Retina (tissue), 1 donor: ENCODE measurements around the gene HS3ST6.
A peak's percentile ranks its signal among the peaks of the same experiment; 100 is the strongest.
"Not testable (repeated sequence)": the region's sequence is repeated elsewhere in the genome, so short reads cannot be mapped to it uniquely, and the experiment has no call there.

Experiments
- DNase-seq: peaks from one replicate; pipeline ENCODE4 v3.0.0-alpha.2; 2016

Gene HS3ST6

DNA sequence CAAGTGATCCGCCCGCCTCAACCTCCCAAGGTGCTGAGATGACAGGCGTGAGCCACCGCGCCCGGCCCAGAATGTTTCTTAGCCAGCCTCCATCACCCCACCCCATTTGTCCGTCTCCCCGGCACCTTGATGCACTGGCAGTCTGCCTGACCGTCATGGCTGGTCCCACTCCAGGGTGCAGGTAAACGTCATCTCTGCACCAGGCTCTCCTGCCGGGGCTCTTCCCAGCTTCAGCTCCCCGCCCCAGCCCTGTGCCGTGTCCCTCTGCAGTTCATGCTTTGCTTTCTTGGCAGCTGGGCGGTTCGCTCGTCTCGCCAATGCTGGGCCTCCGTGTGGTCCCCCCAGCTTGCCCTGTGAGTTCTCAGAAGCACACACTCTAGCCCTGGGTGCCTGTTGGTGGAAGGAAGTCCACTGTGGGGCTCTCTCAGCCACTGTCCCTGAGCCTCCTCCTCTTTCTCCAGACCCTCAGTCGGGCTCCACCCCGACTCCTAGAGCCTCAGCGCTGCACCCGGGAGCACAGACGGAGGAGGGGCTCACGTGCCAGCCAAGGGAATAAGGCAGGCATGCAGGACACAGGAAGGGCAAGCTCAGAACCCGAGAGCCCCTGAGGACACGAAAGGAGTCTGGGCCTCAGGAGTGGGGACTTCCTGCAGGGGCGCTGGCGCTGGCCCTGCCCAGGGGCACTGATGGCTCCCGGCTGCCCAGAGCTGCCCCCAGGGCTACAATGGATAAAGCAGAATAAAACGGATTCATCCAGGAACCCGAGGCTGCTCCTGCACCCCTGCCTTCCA, 12.0 kb downstream of the HS3ST6 start:
- peak; percentile 56 for DNase-seq

DNA sequence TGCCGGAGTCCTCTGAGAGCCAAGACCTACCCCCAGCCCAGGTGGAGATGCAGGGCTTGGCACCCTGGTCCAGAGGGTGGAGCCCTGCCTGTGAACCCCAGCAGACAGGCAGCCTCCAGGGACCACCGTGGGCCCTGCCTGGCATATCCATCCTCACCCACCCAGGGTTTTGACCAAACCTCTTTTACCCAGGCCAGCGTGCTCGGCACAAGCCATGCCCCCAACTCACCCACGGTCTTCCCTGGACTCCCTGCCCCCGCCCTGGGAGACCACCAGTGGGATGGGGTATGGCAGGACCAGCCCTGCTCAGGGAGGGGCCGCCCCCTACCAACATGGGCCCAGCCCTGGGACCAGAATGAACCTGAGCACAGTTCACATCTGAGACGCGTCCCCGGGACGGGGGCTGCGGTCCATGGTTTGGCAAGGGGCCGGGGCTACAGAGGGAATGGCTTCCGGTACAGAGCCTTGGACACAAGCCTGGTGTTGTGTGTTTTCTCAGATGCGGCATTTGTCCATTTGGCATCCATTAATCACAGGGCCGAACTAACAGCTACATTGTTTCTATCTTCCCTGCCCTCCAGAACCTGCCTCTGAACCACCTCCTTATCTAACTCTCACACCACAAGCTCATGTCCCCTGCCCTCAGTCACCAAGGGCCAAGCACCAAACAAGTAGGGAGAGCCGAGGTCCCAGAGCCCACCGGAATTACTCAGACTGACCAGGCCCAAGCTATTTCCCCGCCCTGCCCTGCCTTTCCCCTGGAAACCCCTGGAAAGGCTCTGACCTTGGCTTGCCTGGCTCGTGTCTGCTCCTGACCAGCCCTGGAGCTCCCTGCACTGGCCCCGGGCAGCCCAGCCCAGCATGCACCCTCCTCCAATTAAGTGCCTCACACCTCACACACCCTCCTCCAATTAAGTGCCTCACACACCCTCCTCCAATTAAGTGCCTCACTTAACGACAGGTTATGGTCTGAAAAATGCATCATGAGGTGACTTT, 14.1 kb downstream of the HS3ST6 start:
- no peak for DNase-seq

DNA sequence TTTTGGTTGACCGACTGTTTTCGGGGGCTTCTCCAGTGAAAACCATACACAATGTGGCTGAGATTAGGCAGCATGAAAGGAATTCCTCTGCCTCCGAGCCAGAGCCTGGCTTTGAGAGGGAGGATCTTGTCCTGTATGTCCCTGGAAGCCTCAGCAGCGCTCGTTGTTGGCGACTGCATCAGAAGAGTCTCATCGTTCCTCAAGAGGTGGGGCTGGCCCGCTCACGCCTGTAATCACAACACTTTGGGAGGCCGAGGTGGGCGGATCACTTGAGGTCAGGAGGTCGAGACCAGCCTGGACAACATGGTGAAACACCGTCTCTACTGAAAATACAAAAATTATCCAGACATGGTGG, 15.0 kb downstream of the HS3ST6 start:
- no peak for DNase-seq

DNA sequence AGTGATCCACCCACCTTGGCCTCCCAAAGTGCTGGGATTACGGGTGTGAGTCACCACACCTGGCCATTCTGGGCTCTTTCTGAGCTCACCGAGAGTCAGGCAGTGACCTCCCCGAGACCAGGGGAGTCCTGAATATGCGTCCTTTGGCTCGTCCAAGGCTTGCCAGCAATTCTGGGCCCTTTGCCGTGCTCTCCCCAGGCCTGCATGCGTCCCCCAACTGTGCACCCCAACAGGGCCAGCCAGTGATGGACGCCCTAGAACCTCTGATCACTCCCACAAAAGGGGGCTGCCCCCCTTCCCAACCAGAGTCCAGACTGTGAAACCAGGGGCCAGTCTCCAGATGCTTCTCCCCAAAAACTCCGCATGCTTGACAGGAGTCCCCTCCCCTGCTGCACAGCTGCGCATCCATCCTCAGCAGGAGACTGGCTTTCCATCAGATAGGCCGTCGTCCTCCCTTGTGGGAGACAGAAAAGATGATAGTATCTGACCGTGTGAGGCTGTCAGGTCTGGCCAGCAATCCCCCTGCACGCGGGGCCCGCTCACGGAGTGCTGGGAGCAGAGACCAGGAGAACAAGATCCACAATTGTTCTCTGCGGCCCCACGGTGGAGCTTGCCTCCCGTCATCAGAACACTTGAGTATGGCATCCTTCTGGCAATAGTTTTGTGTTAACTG, 15.5 kb downstream of the HS3ST6 start:
- no peak for DNase-seq

DNA sequence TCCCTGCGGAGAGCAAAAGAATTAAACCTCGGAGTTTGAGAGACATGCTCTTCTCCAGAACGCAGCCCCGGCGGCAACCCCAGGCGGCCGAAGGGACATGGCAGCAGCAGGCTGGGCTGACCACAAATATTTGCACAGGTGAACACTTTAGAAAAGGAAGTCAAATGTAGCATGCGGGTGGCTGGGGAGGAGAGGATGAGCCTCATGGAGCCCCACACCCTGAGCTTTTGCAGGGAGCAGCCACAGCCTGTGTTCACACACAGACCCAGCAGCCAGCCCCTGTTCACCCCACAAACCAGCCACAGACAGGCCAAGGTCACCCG, 17.8 kb downstream of the HS3ST6 start:
- no peak for DNase-seq

DNA sequence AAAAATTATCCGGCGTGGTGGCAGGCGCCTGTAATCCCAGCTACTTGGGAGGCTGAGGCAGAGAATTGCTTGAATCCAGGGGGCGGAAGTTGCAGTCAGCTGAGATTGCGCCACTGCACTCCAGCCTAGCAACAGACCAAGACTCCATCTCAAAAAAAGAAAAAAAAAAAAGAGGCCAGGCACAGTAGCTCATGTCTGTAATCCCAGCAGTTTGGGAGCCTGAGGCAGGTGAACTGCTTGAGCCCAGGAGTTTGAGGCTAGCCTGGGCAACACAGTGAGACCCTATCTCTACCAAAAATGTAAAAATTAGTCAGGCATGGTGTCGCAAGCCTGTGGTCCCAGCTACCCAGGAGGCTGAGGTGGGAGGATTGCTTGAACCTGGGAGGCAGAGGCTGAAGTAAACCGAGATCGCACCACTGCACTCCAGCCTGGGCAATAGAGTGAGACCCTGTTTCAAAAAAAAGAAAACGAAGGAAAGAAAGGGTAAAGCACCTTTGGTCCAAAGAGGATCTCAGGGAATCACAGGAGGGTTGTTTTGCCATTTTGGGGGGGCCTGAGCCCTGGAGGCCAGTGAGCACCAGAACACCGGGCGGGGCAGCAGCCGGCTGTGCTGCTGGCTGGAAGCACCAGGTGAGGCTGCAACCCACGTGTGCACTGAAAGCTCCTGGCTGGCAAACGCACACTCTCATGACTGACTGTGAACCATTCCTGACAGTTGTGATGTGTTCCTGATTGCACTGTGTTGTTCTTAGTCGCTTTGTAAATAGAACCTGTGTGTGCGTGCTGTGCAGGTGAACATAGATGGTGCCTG, 18.4 kb downstream of the HS3ST6 start:
- no peak for DNase-seq

DNA sequence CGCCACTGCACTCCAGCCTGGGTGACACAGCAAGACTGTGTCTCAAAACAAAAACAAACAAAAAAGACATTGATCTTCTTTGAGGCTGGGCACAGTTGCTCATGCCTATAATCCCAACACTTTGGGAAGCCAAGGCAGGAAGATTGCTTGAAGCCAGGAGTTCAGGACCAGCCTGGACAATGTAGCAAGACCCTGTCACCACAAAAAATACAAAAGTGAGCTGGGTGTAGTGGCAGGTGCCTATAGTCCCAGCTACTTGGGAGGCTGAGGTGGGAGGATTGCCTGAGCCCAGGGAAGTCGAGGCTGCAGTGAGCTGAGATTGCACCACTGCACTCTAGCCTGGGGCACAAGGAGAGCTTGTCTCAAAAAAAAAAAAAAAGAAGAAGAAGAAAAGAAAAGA, 20.5 kb downstream of the HS3ST6 start:
- DNase-seq, result not testable (repeated sequence)

DNA sequence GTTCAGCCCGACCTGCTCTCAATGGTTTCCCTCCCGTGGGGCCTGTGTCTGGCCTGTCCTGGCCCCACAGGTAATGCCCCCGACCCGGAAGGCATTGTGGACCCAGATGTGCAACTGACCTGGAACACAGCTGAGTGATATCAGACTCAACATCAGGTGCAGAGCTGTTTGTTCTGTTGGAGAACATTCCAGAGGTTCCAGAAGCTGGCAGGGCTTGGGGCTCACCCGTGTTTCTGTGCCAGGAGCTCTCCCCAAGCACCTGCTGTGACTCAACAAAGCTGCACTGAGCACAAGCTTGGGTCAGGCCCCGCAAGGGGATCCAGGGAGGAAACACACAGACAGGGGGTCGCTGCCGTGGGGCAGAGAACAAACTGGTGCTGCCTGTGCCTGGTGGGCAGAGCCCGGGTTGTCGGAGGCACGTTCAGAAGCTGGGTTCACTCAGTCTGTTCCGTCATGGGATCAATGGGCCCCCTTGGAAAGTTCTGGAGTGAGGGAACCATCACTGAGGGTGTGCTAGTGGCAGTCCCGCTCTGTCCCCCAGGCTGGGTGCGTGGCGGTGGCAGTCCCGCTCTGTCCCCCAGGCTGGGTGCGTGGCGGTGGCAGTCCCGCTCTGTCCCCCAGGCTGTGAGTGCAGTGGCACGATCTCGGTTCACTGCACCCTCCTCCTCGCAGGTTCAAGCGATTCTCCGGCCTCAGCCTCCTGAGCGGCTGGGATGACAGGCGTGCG, 22.1 kb downstream of the HS3ST6 start:
- DNase-seq, result no peak

DNA sequence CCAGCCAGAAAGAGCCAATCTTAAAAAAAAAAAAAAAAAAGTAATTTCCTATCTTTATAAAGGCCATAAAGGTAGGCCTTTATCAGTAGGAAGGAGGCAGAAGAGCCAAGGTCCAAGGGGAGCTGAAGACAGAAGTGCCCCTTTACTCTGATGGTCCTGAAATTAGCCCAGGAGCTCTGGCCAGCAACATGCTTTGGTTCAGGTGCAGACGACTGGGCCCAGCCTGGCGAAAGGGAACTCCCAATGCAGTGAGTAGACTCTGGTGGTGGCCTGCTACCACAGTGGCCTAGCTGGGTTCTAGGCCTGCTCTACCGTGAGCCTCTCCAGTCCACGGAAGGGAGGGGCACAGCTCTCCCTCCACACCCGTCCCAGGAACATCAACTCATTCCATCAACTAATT, 23.1 kb downstream of the HS3ST6 start:
- DNase-seq, result no peak

DNA sequence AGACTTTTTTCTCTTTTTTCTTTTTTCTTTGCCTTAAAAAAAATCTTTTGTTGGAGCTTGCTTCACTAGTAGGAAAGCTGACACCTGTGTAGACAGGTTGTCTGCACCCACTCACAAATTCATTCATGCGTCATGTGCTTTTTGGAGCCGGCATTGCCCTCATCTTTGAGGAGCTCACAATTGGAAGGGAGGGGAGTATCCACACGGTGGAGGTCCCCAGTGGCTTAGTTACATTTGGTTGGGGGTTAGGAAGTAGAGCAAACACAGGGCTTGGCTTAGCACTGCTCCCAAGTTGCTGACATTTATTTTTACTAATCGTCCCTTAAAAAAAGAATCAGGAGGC, 27.5 kb downstream of the HS3ST6 start:
- DNase-seq, result no peak

DNA sequence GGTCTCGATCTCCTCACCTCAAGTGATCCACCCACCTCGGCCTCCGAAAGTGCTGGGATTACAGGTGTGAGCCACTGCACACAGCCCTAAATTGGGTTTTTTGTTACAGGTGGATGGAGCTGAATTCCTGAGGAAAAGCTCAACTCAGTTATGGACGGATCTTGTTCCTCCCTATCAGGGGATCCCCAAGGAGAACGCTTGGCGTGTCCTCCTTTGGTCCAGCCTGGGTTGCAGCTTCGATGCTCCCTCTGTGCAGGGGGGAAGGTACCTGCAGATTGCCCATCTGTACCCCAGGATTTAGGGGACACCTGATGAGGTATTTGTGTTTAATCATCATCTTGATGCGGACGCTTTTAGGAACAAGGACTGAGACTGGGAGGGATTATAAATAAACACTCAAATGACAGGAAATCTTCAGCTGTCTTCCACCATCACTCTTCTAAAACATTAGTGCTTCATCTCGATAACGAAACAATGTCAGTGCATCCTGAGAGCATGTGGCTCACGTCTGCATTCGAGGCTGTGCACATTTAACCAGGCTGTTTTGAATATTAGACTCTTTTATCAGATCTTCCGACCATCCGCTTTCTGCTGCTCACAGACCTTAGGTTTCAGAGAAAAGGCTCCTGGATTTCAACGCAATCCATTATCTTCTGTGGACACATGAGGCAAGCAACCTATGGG, 28.0 kb downstream of the HS3ST6 start:
- DNase-seq, result no peak

DNA sequence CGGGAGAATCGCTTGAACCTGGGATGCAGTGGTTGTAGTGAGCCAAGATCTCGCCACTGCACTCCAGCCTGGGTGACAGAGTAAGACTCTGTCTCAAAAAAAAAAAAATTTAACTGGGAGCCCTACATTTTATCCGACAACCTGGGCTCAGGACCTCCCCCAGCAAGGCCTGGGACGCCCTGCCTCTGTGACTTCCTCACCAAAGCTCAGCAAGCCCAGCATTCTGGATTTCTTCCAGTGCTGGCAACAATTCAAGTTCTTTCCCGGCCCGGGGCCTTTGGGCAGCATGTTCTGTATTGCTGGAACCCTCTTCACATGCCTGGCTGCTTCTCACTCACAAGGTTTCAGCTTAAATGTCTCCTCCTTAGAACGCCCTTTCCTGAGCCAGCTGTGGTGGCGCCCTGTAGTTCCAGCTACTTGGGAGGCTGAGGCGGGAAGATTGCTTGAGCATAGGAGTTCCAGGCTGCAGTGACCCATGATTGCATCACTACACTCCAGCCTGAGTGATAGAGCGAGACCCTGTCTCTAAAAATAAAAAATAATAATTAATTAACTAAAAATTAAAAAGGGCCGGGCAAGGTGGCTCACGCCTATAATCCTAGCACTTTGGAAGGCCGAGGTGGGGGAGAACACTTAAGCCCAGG, 30.4 kb downstream of the HS3ST6 start:
- DNase-seq, result no peak

DNA sequence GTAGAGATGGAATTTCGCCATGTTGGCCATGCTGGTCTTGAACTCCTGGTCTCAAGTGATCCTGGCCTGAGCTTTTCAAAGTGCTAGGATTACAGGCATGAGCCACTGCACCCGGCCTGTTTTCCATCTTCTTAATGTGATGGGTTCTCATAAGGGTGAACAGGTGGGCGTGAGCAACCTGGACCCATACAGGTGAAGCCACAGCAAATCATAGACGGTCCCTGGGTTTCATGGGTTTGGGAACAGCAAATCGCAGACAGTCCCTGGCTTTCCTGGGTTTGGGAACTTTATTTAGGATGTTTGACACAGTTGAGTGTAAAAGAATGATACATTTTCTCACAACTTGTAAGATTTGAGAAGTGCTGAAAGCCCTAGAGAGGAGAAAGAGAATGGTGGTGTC, 33.3 kb downstream of the HS3ST6 start:
- no peak for DNase-seq

DNA sequence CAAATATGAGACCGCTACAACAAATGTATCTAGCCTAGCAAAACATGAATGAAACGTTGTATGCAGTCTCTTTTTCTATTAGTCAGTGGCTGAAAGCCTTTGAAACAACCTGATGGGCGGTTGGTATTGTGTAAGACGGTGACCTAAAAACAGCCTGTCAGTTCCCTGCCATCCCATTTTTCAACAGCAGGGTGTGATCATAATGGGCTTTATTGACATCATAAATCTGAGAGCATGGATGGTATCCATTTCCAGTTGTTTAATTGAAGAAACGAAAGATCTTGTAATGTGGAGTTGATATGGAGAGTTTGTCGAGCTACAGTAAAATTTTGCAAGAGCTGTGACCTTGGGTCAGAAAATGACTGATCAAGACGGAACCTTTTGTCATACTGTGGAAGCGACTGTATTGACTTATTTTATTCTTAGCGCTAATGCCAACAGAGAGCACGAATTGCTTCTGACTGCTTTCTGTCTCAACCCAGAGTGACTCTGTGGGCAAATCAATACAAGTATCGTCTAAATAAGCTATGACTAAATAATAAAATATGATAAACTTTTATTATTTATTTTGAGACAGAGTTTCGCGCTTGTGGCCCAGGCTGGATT, 34.0 kb downstream of the HS3ST6 start:
- peak; percentile 36 for DNase-seq

DNA sequence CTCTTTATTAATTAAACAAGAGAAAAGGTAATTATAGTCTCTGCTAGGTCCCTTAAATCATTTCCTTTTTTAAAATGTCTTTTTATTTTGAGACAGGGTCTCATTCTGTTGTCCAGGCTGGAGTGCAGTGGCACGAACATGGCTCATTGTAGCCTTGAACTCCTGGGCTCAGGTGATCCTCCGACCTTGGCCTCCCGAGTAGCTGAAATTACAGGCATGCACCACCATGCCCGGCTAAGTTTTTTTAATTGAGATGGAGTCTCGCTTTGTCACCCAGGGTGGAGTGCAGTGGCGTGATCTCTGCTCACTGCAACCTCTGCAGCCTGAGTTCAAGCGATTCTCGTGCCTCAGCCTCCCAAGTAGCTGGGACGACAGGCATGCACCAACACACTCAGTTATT, 37.0 kb downstream of the HS3ST6 start:
- DNase-seq, result not testable (repeated sequence)

DNA sequence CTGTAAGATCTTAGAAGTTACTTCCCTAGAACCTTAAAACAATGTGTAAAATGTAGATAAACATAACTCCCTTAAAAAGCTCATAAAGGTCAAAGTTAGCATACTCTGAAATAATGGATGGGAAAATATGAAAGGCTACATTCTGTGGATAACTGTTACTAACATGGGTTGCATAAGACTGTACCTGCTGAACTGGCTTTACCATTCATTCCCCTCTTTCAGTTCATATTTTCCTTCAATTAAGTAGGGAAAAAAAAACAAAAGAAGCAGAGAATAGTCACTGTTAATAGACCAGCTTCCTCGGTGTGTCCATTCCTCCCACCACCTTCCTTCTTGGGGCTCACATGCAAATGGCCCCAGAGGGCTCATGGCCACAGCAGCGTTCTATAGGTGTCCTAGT, 38.7 kb downstream of the HS3ST6 start:
- no peak for DNase-seq

DNA sequence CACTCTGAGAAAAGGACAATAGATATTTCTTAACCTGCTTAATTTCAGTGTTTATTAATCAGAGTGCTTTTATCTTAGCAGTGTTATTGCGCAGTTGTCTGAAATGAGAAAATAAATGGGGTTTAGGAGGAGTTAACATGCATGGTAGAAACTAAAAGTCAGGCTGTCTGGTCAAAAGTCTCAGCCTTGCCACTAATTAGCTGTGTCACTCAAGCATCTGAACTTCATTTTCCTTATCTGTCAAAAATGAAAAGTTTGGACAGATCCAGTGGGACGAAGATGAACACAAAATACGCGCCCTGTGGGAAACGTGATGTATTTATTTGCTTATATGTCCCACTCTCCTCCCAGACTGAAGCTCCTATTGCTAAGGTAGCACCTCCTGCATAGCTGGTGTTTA, 40.0 kb downstream of the HS3ST6 start:
- DNase-seq, result no peak

DNA sequence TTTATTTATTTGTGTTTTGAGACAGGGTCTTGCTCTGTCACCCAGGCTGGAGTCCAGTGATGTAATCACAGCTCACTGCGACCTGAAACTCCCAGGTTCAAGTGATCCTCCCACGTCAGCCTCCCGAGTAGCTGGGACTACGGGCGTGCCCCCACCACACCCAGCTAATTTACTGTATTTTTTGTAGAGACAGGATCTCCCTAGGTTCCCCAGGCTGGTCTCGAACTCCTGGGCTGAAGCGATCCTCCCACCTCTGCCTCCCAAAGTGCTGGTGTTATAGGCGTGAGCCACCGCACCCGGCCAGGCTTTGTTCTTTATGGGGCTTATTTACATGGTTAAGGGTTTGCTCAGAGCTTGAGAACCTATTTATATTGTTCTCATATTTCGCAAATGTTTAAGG, 40.4 kb downstream of the HS3ST6 start:
- DNase-seq, result no peak

DNA sequence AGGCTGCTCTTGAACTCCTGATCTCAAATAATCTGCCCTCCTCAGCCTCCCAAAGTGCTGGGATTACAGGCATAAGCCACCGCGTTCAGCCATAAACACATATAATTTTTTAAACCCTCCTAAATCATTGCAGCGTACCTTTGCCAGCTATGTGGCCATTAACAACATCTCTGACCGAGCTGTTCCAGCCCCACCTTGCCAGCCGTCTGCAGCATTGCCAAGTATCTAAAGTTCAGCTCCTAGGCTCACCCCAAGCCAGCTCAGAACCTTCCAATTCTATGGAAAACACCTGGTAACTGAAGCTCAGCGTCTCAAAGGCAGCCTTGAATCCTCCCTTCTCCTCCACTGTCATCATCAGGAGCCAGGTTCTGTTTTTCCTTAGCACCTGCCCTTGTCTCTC, 41.1 kb downstream of the HS3ST6 start:
- DNase-seq, result no peak

DNA sequence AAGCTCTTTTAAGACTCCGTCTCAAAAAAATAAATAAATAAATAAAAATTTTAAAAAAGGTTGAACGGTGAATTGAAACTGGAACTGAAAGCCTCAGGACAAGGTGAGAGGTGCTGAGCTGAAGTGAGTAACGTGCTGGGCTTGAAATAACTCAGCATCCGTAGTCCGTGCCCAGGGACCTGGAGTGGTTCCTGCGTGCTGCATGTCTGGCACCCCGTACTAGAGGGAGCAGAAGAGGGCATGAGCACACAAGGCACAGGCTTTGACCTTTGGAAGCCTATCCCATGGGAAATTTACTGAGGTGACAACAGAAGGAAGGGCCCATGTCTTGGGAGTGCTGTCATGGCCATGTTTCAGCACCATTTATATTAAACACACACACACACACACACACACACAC, 41.7 kb downstream of the HS3ST6 start:
- DNase-seq, result no peak

DNA sequence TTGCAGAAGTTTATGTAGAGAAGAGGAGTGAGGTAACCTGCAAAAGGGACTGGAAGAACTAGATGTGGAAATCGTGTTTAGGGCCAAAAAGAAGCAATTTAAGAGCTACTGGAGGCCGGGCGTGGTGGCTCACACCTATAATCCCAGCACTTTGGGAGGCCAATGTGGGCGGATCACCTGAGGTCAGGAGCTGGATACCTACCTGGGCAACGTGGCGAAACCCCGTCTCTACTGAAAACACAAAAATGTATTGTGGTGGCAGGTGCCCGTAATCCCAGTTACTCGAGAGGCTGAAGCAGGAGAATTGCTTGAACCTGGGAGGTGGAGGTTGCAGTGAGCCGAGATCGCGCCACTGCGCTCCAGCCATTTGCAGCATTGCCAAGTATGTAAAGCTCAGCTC, 42.1 kb downstream of the HS3ST6 start:
- DNase-seq, result not testable (repeated sequence)
